SJCRH30 (cell line): ENCODE measurements around the gene FAM217A. TPM values are rescaled to one million over a fixed set of nuclear protein-coding genes. Genes with fewer than 3 reads are reported as not detected.
A peak's percentile ranks its signal among the peaks of the same experiment; 100 is the strongest.
"Not testable (repeated sequence)": the region's sequence is repeated elsewhere in the genome, so short reads cannot be mapped to it uniquely, and the experiment has no call there.

Source experiments
- DNase-seq, 2 experiments: peaks; one replicate each; pipeline ENCODE4 v3.0.0-alpha.2; 2015 to 2020
- H3K27ac ChIP-seq: fragments of 250-450 bp; sonication (Bioruptor Pico); 2 replicates; pipeline ENCODE4 v1.5.1; 2020; ENCODE audit warnings: mild to moderate bottlenecking, moderate library complexity
- H3K27me3 ChIP-seq: fragments of 250-450 bp; sonication (Bioruptor Pico); 2 replicates; pipeline ENCODE4 v1.5.1; 2020; ENCODE audit warnings: mild to moderate bottlenecking, moderate library complexity
- H3K36me3 ChIP-seq: fragments of 250-450 bp; sonication (Bioruptor Pico); 2 replicates; pipeline ENCODE4 v1.5.1; 2020; ENCODE audit warnings: mild to moderate bottlenecking, moderate library complexity
- H3K4me1 ChIP-seq: fragments of 250-450 bp; sonication (Bioruptor Pico); 2 replicates; pipeline ENCODE4 v1.5.1; 2020; ENCODE audit warnings: mild to moderate bottlenecking, moderate library complexity
- H3K4me3 ChIP-seq: fragments of 250-450 bp; sonication (Bioruptor Pico); 2 replicates; pipeline ENCODE4 v1.5.1; 2020; ENCODE audit warnings: mild to moderate bottlenecking, moderate library complexity
- H3K9me3 ChIP-seq: fragments of 250-450 bp; sonication (Bioruptor Pico); replicated peaks from 2 replicates; pipeline ENCODE4 v1.5.1; 2020; ENCODE audit warnings: mild to moderate bottlenecking, moderate library complexity
- total RNA-seq: library from RNA; depleted of rRNA; stranded (reverse); fragments of >200 nt; shearing (Covaris generic); gene quantifications from 2 replicates; pipeline ENCODE4 v1.2.3, GENCODE V29; 2014; rRNA removed

Gene FAM217A, protein sequence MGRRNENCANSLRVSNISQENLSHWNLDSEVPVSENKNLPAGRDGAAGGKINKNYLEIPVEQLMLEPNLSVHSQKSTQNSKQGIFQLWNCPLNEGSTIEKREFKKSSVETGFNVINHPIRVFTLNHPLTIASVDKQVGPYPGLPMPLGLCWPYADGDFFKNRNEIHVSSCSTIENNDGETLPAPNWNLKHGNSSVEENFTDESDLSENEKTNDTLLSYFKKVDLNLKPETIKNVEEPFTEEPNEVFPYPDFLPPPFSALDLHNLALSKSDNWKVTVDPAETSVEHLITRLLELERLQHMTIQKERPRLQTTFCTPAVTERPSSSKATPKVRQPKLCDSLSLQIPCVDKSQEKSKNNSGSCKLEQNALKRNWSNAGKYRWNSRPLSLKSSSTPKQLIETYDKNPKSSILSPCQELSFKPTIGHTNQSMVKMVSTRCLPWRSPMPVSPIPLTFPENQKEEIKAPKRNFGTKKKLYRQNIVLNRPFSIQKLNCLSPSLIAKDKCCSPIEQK
- not detected in 2 replicates for total RNA-seq

DNA sequence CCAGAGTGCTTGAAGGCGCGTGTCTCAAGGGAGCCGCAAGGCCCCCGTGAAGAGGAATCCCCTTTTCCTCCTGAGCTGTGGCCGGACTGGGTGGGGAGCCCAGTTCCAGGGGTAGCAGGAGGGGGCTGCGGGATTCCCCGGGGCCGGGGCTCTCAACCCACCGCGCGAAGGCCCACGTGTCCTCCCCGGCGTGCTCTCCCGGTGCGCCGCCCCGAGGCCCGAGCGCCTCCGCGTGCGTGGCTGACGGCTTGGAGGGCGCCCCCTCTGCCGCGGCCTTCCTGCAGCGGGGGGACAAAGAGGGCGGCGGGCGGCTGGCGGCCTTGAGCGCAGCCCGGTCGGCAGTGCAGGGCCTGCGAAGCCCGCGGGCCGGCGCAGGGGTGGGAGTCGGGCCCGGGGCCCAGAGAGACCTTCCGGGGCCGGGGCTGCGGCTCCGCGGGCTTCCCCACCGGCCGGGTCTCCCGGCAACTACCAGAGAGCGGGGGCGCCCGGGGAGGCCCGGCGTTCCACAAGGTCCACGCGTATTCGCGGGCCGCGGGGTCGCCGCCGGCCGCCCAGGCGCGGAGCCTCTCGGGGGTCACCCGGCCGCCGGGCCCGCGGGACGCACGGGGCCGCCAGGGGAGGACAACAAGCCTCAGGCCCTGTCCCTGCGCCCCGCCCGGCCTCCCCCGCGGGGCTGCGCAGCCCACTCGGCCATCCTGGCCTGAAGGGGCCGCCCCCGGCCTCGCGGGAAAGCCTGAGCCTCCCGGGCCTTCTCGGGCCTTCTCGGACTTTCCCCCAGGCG lies at the start of gene FAM217A:
FAM217A (minus strand) TSS at position 447 of the 781 bp plus-strand sequence. CDS start 1,723 bp downstream, outside the sequence.
- Histone ChIP-seq H3K27me3 (no peaks in the 10 kb centered on the region), H3K4me1 (no peaks in the 10 kb centered on the region), H3K36me3 (no peaks in the 10 kb centered on the region), H3K9me3 (no peaks in the 10 kb centered on the region), H3K4me3 (no peak within 1 kb of the TSS), H3K27ac (no peak within 1 kb of the TSS)
- DNase-seq, result no peak

DNA sequence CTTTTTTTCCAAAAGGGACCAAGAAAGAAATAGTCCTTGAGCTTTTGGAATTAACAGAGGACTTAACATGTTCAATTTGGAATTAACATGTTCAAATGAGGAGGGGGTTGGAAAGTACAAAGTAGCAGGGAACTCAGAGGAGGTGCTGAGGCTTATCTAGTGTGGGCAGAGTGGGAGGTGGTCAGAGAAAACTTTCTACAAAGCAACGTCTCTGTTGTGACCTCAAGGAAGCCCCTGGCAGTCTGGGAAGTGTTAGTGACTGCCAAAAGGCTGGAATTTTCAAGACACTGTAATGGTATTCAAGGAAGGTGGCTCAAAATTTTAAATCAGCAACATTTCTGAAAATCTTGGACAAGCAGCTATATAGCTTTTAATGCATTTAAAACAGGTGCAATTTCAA lies 49.1 kb upstream of the FAM217A start:
- peaks cover 15% of the 10 kb centered on the region for H3K36me3 ChIP-seq
- no peak overlapping the region for H3K4me3 ChIP-seq
- no peak for DNase-seq
- H3K4me1 ChIP-seq, result no peaks in the 10 kb centered on the region
- no peaks in the 10 kb centered on the region for H3K27me3 ChIP-seq
- no peak overlapping the region for H3K27ac ChIP-seq
- H3K9me3 ChIP-seq, result no peaks in the 10 kb centered on the region

DNA sequence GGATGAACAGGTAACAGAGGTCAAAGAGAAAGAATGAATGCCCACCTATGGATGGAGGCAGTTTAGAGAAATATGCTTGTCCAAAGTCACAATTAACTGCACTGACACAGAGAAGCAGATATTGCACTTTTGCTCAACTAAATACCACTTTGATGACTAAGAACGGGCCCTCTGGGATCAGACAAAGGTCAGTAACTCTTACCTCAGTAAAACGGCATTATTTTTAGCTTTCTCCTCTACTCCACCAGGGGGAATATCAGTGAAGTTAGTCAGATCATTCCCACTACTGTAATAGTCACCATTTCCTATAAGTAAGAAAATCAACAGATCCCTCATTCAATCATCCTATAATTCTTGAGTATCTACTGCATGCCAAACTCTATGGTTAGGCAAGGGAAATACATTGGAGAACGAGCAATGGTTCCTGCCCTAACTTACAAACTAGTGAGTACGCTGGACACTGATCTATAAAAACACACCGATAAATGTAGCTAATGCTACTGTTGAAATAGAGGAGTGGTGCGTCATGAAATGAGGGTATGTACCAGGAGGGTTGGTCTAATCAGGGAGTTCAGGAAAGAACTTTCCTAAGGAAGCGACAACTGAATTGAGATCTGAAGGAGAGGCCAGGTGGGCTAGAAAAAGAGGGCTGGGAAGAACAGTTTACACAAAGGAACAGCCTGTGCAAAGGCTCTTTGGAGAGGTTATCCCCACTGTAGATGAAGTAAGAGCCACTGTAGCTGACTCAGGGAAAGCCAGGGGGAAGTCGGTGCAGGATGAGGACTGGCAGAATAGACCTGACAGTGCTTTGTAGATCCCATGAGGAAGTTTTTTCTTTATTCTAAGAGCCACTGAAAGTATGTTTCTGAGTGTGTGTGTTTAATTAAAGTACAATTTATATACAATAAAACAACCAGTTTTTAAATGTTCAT lies 47.3 kb upstream of the FAM217A start:
- Histone ChIP-seq H3K4me3 (no peak overlapping the region), H3K36me3 (peaks cover 15% of the 10 kb centered on the region), H3K4me1 (no peaks in the 10 kb centered on the region), H3K27me3 (no peaks in the 10 kb centered on the region), H3K9me3 (no peaks in the 10 kb centered on the region), H3K27ac (no peak overlapping the region)
- DNase-seq, result no peak

DNA sequence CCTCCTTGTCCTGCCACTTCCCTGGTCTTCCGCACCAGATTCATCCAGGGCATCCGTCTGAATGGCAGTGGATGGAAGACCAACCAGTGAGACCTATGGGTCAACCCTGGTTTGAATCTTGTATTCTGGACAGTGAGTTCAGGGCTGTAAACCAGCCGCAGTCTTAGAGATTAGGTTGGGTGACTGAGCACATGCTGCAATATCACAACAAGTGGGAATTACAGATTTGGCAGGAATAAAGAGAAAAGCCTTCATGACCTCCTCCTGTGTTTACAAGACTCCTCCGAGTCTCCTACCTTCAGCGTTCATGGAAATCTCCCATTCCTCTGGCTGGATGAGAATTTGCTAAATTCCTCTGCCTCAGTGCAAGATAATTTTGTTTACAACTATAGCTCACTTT lies 46.6 kb upstream of the FAM217A start:
- no peak overlapping the region for H3K27ac ChIP-seq
- no peak for DNase-seq
- H3K36me3 ChIP-seq, result peaks cover 10% of the 10 kb centered on the region; the same call in 1 of the 2 replicates
- H3K4me1 ChIP-seq, result no peaks in the 10 kb centered on the region
- H3K9me3 ChIP-seq, result no peaks in the 10 kb centered on the region
- no peak overlapping the region for H3K4me3 ChIP-seq
- H3K27me3 ChIP-seq, result no peaks in the 10 kb centered on the region

DNA sequence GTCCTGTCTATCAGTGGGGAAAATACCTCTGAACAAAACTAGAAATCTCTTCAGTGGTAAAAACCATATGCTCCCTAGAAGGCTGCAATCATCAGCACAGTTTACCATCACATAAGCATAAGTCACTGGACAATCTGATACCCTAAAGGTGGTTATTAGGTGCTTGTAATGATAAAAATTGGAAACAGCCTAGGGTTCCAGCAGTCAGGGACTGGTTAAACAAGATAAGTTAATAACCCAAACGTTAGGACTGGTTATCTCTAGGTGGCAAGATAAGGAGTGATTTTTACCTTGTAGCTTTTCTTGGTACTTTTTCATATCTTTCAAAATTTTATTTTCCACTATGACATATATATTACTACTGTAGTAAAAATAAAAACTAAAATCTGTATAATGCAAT lies 45.4 kb upstream of the FAM217A start:
- Histone ChIP-seq H3K27me3 (no peaks in the 10 kb centered on the region), H3K36me3 (peaks cover 4% of the 10 kb centered on the region; the same call in 1 of the 2 replicates), H3K9me3 (no peaks in the 10 kb centered on the region), H3K4me3 (no peak overlapping the region), H3K4me1 (no peaks in the 10 kb centered on the region), H3K27ac (no peak overlapping the region)
- no peak for DNase-seq

DNA sequence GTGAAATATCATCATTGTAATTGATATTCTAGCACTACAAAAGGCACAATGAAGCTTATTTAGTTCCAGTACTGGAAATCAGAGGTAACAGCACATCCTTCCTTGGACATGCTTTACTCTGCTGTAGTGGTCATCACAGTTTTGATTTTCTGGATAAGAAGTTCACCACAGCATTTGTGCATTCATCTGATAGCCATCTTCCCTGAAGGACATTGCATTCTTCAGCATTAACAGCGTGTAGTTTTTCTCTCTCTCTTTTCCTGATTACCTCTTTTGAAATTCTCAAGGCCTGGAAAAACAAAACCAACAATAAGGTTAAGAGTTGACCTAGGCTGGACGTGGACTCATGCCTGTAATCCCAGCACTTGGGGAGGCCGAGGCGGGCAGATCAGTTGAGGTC lies 36.8 kb upstream of the FAM217A start:
- Histone ChIP-seq H3K27ac (no peak overlapping the region), H3K36me3 (peaks cover 22% of the 10 kb centered on the region), H3K4me3 (no peak overlapping the region), H3K27me3 (no peaks in the 10 kb centered on the region), H3K4me1 (no peaks in the 10 kb centered on the region), H3K9me3 (no peaks in the 10 kb centered on the region)
- no peak for DNase-seq

DNA sequence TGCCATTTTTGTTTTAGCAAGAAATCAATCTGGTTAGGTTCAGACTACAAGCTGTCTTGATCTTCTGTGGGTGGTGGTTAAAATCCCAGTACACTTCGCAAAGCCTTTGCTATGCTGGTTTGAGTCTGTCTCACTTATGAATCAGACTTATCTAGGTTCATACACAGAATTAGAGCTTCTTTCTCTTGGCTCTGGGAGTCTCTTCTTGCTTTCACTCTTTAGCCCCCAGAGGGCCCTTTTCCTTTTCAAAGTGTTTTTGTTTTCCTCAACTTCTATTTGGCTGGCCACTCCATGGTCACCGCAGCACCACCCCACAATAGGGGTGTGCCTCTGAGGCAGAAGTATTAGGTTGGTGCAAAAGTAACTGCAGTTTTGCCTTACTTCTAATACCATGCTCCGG lies 35.2 kb upstream of the FAM217A start:
- no peaks in the 10 kb centered on the region for H3K27me3 ChIP-seq
- H3K4me1 ChIP-seq, result peaks cover 7% of the 10 kb centered on the region
- peaks cover 18% of the 10 kb centered on the region for H3K36me3 ChIP-seq
- no peak for DNase-seq
- no peak overlapping the region for H3K27ac ChIP-seq
- no peaks in the 10 kb centered on the region for H3K9me3 ChIP-seq
- H3K4me3 ChIP-seq, result no peak overlapping the region

DNA sequence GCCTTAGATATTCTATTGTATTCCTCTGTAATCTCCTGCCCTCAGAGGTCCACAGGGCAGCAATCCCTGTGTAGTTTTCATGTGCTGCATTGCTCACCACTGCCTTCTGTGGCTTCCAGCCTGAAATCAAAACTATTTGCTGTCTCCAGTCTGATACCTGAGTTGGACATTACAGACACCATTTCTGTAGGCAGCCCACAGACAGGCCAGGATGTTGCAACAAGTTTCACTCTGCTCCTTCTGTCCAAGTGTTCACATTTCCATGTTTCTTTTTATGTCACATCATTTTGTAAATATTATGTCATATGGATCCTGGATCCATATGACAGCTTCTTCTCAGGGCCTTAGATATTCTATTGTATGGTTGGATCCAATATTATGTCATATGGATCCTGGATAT lies 34.7 kb upstream of the FAM217A start:
- no peak overlapping the region for H3K4me3 ChIP-seq
- peaks cover 18% of the 10 kb centered on the region for H3K36me3 ChIP-seq
- peaks cover 7% of the 10 kb centered on the region for H3K4me1 ChIP-seq
- no peaks in the 10 kb centered on the region for H3K27me3 ChIP-seq
- H3K9me3 ChIP-seq, result no peaks in the 10 kb centered on the region
- H3K27ac ChIP-seq, result no peak overlapping the region
- DNase-seq, result no peak

DNA sequence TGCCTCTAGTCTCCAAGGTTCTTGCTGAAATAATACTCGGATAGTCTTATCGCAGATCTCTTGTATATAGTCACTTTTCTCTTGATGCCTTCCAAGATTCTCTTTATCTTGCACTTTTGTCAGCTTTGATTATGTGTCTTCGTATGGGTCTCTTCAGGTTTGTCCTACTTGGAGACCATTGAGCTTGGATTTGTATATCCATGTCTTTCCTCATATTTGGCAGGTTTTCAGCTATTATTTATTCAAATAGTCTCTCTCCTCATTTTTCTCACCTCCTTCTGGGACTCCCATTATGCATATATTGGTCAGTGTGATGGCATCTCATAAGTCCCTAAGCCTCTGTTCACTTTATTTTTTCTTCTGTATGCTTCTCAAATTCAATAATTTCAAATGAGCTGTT lies 33.4 kb upstream of the FAM217A start:
- H3K27ac ChIP-seq, result no peak overlapping the region
- no peaks in the 10 kb centered on the region for H3K27me3 ChIP-seq
- H3K4me3 ChIP-seq, result no peak overlapping the region
- H3K4me1 ChIP-seq, result peaks cover 7% of the 10 kb centered on the region
- peaks cover 18% of the 10 kb centered on the region for H3K36me3 ChIP-seq
- no peaks in the 10 kb centered on the region for H3K9me3 ChIP-seq
- no peak for DNase-seq

DNA sequence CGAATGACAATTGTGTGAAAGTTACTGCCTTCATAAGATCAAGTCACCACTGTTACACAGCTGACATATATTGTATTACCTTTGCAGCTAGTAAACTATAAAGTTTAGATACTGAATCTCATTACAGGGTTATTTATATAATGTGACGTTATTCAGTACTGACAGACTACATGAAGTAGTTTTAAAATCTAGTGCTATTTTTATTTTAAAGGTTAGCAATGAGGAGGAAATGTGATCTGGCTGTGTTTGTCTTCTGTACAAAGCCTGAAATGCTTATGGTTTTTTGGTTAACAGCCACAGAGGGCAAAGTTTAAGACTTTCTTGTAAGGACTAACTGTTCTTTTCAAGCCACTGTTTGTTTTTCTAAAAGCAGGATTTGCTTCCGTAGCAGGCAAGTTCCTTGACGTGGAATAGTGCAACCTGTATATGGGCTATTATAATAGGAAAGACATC lies 30.5 kb upstream of the FAM217A start:
- H3K4me1 ChIP-seq, H3K27ac ChIP-seq, H3K4me3 ChIP-seq, H3K27me3 ChIP-seq, H3K9me3 ChIP-seq, H3K36me3 ChIP-seq: not testable (repeated sequence)
- DNase-seq, result peak in 1 of 2 experiments; percentile 49

DNA sequence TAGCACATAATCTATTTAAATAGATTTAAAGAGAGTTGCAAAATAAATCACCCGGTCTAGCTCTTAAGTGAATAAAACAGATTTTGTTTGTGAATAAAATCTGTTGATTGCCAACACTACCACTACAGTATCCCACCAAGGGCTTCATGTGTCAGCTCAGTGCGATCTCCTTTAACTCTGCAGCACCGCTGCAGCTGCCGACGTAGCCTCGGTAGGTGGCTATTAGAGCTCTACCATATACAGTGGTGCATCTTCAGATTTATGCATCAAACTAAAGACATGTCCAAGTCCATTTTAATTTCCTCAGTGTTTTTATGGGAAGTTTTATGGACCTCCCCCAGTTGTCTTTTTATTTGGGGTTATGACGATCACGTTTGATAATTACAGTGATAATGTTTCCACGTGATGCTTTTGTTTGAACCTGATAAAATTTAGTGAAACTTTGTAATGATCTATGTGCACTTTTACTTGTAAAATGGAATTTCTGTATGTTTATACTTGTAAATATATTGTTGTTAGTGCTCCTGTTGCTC lies 29.7 kb upstream of the FAM217A start:
- H3K4me3 ChIP-seq, result no peak overlapping the region
- no peak for DNase-seq
- H3K27me3 ChIP-seq, result no peaks in the 10 kb centered on the region
- H3K36me3 ChIP-seq, result no peaks in the 10 kb centered on the region
- peaks cover 7% of the 10 kb centered on the region for H3K4me1 ChIP-seq
- H3K27ac ChIP-seq, result no peak overlapping the region
- no peaks in the 10 kb centered on the region for H3K9me3 ChIP-seq

DNA sequence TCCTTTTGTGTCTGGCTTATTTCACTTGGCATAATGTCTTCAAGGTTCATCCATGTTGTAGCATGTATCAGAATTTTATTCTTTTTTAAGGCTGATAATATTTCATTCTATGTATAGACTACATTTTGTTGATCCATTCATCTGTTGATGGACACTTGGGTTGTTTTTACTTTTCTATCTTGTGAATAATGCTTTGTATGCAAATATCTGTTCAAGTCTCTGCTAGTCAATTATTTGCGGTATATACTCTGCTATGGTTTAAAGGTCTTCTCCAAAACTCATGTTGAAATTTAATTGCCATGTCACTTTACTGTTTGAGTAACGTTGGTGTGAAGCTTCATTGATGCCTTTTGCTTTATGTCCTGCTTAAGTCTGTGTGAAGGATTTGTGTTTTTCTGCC lies 28.9 kb upstream of the FAM217A start:
- no peak for DNase-seq
- Histone ChIP-seq H3K27ac (no peak overlapping the region), H3K4me1 (peaks cover 7% of the 10 kb centered on the region), H3K4me3 (no peak overlapping the region), H3K9me3 (no peaks in the 10 kb centered on the region), H3K36me3 (no peaks in the 10 kb centered on the region), H3K27me3 (no peaks in the 10 kb centered on the region)

DNA sequence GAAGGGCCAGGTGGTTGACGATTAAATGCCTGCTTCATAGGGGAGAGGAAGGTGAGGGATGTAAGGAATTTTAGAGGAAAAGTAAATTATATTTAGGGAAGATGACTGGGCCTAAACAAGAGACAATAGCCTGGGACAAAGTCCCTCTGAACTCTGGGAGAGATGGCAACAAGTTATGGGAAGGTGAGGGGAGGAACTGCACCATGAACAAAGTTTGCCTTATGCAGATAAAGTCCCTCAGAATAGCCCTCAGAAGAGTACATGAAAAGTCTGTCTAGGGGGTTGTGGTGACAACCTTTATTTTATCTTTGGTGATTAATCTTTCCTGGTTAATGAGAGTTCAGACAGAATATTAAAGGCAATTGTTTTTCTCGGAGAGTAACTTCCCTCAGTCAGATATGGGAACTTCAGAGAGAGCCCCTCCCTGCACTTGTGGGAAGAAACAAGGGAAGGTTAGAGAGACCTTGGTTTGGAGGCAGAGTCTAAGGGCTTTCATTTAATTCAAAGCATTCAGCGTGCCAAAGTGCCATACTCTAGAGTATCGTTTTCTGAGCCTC lies 27.1 kb upstream of the FAM217A start:
- Histone ChIP-seq H3K36me3 (no peaks in the 10 kb centered on the region), H3K27ac (no peak overlapping the region), H3K27me3 (no peaks in the 10 kb centered on the region), H3K9me3 (no peaks in the 10 kb centered on the region), H3K4me1 (peaks cover 7% of the 10 kb centered on the region), H3K4me3 (no peak overlapping the region)
- DNase-seq, result no peak

DNA sequence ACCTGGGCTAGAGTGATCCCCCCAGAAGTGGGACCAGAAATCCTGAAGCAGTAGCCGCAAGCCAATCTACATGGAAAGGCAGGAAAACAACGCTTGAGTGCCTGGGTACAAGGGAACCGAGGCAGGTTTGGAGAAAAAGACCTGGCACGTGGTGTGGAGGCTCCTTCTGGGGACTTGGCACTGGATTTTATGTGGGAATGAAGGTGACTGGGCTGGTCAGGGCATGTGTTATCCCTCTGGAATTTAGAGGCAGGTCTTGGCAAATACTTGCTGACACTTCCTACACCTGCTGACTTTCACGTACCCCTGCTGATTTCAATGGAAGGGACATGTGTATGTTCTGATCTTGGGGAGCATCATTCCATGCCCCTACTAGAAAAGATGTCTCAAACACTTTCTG lies 25.0 kb upstream of the FAM217A start:
- Histone ChIP-seq H3K4me3 (no peak overlapping the region), H3K4me1 (no peaks in the 10 kb centered on the region), H3K9me3 (no peaks in the 10 kb centered on the region), H3K36me3 (no peaks in the 10 kb centered on the region), H3K27ac (no peak overlapping the region), H3K27me3 (no peaks in the 10 kb centered on the region)
- DNase-seq, result no peak
